ENCODE data around the gene CD84.

DNA sequence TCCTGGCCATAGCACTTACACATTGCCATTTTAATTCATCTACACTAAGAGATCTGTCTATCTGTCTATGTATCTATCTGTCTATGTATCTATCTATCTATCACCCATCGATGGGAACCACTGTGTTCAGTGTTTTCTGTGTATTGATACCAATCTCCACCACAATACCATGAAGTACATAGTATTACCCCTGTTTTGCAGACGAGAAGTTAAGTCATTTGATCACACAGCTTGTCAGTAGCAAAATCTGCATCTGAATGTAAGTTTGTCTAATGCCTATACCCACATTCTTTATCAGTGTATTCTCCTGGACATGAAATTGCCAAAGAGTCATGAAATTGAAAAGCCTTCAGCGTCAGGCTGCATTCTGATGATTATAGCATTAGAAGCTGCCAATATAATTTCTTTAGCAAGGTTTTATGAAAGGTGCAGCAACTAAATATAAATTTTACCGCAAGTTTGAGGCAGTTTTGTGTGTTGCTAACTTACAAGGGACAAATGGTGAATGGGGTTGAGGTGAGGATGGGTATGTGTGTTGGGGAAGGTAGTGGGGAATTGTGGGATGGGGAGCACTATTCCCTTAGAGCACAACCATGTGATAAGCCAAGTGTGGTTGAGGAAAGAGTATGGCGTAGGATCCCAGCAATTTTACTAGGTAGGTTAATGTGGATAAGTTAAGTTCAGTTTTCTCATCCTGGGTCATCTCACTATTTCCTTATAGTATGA lies 43.4 kb upstream of the CD84 start:
- TF ChIP-seq, protein P1, sequence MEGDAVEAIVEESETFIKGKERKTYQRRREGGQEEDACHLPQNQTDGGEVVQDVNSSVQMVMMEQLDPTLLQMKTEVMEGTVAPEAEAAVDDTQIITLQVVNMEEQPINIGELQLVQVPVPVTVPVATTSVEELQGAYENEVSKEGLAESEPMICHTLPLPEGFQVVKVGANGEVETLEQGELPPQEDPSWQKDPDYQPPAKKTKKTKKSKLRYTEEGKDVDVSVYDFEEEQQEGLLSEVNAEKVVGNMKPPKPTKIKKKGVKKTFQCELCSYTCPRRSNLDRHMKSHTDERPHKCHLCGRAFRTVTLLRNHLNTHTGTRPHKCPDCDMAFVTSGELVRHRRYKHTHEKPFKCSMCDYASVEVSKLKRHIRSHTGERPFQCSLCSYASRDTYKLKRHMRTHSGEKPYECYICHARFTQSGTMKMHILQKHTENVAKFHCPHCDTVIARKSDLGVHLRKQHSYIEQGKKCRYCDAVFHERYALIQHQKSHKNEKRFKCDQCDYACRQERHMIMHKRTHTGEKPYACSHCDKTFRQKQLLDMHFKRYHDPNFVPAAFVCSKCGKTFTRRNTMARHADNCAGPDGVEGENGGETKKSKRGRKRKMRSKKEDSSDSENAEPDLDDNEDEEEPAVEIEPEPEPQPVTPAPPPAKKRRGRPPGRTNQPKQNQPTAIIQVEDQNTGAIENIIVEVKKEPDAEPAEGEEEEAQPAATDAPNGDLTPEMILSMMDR (IDR thresholded peaks at IDR 0.05), result no peak
- TF ChIP-seq POLR2AphosphoS5 (IDR thresholded peaks at IDR 0.05; ENCODE audit: insufficient read depth in 1 of 2, low read depth in 1 of 2) (no peak), POLR2A (IDR thresholded peaks at IDR 0.05) (no peak)
